ENCODE measurements around the gene PSD.

The PSD gene

GRCh38 chr10:102419269-102420180 lies 940 bp upstream of the PSD start:
- peak; percentile 43 for DNase-seq

GRCh38 chr10:102416695-102417094 lies 1.9 kb downstream of the PSD start:
- DNase-seq: no peak

DNA sequence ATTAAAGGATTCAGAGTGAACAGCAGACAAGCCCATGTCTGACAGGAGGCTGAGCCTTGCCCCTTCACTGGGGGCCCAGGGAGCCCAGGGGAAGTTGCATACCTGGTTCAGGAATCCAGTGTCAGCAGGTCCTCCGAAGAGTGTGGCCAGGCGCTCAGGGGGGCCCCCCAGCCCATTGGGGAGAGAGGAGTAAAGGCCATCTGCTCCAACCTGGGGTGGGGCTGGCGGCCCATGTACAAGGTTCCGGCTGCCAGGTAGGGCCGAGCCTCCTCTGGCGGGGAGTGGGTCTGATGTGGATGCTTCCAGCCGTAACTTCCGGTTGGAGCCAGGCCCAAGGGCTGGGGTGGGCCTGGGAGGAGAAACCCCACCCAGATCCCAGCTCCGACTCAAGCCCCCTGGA lies 2.3 kb downstream of the PSD start:
- no peak for DNase-seq

DNA sequence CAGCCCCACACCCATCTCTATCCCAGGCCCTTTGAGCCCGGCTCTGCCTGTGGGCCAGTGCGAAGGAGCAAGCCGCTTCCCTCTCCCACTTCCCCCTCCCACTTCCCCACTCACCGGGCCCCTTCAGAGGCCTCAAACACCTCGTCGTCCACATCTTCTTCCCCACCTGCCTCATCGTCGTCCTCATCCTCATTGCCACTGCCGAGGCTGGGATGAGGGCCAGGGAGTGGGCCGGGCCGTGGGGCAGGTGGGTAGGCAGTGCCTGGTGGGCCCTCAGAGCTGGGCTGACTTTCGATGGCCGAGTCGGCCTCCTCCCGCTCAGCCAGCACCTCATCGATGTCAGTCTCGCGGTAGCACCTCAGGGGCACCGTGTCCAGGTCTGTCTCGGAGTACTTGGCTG lies 3.8 kb downstream of the PSD start:
- DNase-seq: no peak

DNA sequence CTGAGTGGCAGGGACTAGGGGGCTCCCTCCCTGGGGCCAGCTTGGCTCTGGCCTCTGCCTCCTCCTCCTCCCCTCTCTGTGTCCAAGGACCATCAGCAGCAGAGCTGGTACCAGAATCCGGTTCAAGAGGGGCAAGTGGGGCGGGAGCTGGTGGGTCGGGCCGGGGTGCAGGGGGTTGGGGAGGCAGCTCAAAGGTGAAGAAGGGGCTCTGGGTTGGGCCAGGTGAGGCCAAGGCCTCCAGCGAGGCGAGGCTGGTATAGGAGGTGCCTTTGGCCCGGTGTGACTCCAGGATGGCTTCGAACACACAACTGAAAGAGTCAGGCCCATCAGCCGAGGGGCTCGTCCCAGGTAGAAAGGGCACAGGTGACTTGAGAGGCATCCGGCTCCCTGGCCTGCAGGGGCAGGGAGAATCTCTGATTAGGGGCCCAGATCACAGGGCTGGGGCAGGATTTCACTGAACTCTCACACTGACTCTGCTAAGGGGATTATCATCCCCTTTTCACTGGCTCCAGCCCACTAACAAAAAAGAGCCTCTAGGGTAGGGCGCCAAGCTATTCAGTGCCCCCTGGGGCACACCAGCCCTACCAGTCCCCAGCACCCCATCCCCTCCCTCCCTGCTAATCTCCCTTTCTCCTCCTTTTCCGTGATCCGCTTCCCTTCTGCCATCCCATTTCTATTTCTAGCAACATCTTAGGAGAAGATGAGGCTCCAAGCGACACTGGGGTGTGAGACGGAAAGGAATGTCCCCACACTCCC lies 4.6 kb downstream of the PSD start:
- no peak for DNase-seq

DNA sequence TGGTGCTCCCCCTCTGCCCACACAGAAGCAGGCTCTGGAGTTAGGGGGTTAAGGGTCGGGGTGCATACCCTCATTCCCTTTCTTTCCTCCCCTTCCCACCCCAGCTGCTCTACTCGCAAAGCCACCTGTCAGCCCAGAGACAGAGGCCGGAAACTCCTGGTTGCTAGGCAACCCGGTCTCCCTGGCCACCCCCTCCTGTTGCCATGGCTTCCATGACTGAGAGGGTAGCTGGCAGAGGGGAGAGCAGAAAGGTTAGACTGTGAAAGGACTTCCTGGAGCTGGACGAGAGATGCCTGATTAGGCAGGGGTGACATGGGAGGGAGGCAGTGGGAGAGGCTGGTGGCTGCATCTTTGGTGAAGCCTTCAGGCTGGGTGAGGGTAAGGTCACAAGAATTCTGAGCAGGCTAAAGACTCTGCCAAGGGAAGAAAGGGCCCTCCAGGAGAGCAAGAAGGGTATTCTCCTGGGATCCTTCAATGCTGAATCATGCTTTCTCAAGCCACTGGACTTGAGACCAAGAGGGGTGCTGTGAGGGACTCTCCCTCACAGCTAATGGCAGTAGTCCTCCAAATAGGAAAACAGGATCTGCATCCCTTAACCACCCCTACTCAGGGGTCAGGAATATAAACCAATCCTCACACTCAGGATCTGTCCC lies 5.4 kb downstream of the PSD start:
- DNase-seq: no peak

- no peak for DNase-seq
Measured at GRCh38 chr10:102412293-102412692, 6.3 kb downstream of the PSD start.

- no peak for DNase-seq
Measured at GRCh38 chr10:102411341-102412255, 7.0 kb downstream of the PSD start.

DNA sequence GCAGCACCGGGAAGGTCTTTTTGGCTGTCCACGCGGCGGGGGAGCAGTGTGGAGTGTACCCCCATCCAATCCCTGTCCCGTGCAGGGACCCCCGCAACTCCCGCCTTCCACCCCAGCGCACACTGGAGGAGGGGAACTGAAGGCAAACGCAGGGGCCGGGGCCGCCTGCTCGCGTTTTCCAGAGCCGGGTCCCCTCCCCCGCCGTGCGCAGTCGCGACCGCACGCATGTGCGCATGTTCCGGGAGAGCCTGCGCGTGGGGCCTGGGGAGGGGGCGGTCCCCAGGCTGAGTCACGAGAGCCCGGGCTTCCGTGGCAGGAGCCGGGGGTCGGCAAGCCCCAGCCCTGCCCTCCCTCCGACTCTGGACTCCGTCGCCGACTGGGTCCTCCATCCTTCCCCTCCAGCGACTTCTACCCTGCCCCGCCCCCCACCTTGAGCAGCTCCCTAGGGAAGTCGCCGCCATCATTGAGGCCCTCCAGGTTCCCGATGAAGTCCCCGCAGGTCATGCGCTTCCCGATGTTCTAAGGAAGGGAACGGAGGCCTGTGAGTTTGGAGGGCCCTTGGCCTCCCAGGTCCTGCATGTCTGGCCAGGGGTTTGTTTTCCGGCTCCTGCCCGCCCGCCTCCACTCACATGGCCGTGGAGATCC lies 8.0 kb downstream of the PSD start:
- DNase-seq: no peak

- no peak for DNase-seq
Measured at GRCh38 chr10:102409604-102410428, 8.8 kb downstream of the PSD start.

- no peak for DNase-seq
Measured at GRCh38 chr10:102408728-102409603, 9.6 kb downstream of the PSD start.

GRCh38 chr10:102408131-102408727 lies 10.4 kb downstream of the PSD start:
- no peak for DNase-seq

DNA sequence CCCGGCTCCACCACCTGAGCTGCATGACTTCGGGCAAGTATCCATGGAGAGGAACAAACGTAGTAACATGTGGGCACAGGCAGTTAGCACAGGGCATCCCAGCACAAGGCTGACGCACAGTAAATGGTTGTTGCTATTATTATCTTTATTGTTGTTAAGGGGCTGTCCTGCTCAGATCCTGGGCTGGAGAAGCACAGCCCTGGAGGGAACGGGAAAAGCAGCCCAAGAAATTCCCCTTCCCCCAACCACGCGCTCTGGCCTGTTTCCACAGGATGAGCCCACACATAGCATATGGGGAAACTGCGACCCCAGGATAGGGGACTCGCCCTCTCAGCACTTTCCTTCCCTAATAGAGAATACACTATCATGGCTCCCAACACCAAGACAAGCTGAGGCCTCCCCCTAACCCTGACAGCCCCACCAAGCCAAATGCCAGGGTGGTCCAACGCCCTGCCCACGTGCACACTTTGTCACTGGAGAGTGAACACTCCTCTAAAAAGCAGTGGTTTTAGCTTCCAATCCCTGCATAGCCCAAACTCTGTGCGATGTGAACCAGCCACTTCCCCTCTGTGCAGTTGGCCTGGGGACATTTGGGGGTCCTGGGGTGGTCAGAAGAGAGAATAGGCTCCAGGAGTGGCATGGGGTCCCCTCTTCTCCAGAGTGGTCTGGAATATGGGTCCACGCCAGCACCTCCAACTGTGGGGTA lies 11.0 kb downstream of the PSD start:
- no peak for DNase-seq

DNA sequence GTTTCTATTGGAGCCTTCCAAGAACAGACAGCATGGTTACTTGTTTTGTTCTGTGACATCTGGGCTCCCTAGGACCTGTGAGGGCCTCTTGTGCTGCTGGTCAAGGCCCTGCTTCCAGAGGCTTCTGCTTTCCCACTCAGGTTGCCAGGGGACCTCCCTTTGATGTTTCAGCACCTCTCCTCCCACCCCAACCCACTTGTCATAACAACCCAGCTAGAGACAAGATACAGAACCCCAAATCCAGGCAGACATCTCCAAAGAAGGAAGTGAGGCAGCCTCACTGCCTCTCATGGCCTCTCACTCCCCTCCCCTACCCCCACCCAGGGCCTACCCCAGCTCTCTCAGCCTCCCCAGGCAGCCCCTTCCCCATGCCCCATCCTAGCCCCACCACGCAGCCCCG lies 11.8 kb downstream of the PSD start:
- DNase-seq: no peak

DNA sequence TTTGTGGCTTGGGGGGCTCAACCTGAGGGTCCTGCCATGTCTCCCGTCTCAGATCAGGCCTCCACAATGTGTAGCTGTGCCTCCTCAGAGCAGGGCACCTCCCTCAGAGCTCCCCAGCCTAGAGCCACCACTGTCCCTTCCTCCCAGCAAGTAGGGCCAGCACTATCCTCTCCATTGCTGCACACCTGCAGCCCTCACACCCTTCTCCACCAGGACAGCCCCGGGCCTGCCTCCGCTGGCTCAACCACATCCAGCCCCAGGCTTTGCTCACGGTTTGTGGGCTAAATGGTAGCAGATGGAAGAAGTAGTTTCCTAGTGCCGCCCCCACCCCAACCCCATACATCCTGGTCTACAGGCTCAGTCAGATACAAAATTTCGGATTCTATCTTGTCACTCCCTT lies 13.0 kb downstream of the PSD start:
- DNase-seq: no peak

GRCh38 chr10:102405108-102405571 lies 13.4 kb downstream of the PSD start:
- no peak for DNase-seq

- no peak for DNase-seq
Measured at GRCh38 chr10:102404361-102405107, 14.1 kb downstream of the PSD start.

GRCh38 chr10:102403115-102403514 lies 15.5 kb downstream of the PSD start:
- DNase-seq: no peak
